ENCODE results near the gene USP50. TPM values are rescaled to one million over a fixed set of nuclear protein-coding genes. Genes with fewer than 3 reads are reported as not detected.
"Not testable (repeated sequence)": the region's sequence is repeated elsewhere in the genome, so short reads cannot be mapped to it uniquely, and the experiment has no call there.

The USP50 gene
- total RNA-seq, 4 donors from 2014 or later, result 1.9 to 7.5 TPM; not detected in 2

DNA sequence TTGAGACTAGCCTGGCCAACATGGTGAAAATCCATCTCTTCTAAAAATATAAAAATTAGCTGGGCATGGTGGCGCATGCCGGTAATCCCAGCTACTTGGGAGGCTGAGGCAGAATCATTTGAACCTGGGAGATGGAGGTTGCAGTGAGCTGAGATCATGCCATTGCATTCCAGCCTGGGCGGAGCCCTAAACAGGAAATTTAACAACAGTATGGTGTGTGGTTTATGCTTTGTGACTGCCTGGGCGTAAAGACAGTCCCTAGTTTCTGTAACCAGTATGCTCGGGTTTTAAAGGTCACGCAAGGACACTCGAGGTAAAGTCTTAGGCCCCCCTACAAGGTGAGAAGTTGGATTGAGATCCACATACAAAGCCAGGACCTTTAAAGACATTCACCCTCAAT, 43.3 kb downstream of the USP50 start:
- Histone ChIP-seq H3K4me3 (replicated peaks in 1 of 3) (no peak overlapping the region), H3K9me3 (no peaks in the 10 kb centered on the region), H3K36me3 (peaks cover 14 to 21% of the 10 kb centered on the region in 2 donors), H3K27ac (no peak overlapping the region), H3K27me3 (no peaks in the 10 kb centered on the region), H3K4me1 (no peaks in the 10 kb centered on the region)
- intact Hi-C loops (cut with DNase I), result no loop called here
- no peak for DNase-seq
- 92 to 93% methylated on average over 7 of the region's 7 CpGs for WGBS, 2 donors
- no peak for TF ChIP-seq POLR2A (IDR thresholded peaks at IDR 0.05)
- TF ChIP-seq, protein P1, sequence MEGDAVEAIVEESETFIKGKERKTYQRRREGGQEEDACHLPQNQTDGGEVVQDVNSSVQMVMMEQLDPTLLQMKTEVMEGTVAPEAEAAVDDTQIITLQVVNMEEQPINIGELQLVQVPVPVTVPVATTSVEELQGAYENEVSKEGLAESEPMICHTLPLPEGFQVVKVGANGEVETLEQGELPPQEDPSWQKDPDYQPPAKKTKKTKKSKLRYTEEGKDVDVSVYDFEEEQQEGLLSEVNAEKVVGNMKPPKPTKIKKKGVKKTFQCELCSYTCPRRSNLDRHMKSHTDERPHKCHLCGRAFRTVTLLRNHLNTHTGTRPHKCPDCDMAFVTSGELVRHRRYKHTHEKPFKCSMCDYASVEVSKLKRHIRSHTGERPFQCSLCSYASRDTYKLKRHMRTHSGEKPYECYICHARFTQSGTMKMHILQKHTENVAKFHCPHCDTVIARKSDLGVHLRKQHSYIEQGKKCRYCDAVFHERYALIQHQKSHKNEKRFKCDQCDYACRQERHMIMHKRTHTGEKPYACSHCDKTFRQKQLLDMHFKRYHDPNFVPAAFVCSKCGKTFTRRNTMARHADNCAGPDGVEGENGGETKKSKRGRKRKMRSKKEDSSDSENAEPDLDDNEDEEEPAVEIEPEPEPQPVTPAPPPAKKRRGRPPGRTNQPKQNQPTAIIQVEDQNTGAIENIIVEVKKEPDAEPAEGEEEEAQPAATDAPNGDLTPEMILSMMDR (IDR thresholded peaks at IDR 0.05), result no peak

DNA sequence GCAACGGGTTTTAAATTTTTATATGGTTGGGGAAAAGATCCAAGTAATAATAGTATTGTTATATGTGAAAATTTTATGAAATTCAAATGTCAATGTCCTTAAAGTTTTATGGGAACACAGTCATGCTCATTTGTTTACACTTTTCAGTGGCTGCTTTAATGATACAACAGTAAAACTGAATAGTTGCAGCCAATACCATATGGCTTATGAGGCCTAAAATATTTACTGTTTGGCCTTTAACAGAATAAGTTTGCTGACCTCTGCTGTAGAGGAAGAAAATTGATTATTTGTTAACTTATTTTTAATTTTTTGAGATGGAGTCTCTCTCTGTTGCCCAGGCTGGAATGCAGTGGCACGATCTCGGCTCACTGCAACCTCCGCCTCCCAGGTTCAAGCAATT, 44.7 kb downstream of the USP50 start:
- intact Hi-C loops (cut with DNase I), result no loop called here
- Histone ChIP-seq H3K9me3 (no peaks in the 10 kb centered on the region), H3K4me3 (replicated peaks in 1 of 3) (no peak overlapping the region), H3K27me3 (no peaks in the 10 kb centered on the region), H3K4me1 (no peaks in the 10 kb centered on the region), H3K36me3 (peaks cover 18 to 27% of the 10 kb centered on the region in 2 donors), H3K27ac (no peak overlapping the region)
- WGBS, 2 donors, result 97 to 99% methylated on average over 4 of the region's 4 CpGs
- no peak for TF ChIP-seq POLR2A (IDR thresholded peaks at IDR 0.05)
- TF ChIP-seq, protein P1 (IDR thresholded peaks at IDR 0.05), result no peak
- no peak for DNase-seq

DNA sequence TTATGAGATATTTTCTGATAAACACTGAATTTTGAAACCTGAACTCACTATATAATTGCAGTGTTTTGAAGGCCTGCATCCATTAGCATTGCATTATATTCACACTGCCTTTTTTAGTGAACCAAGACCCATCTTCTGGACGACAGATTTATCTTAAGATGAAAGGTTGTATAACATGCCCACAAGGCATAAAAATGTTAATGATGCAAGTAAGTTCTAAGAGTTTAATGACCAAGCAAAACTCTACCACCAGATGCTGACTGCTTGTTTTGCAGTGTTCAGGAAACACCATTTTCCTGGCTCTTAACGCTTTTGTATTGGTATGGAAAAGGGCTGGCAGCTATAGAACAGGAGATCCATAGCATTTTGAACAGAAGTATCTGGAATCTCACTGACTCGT, 46.1 kb downstream of the USP50 start:
- H3K4me3 ChIP-seq (replicated peaks in 1 of 3), result no peak overlapping the region
- H3K36me3 ChIP-seq, result peaks cover 23 to 35% of the 10 kb centered on the region in 2 donors
- no peak overlapping the region for H3K27ac ChIP-seq
- H3K9me3 ChIP-seq, result no peaks in the 10 kb centered on the region
- no peak for TF ChIP-seq POLR2A (IDR thresholded peaks at IDR 0.05)
- TF ChIP-seq, protein P1 (IDR thresholded peaks at IDR 0.05), result no peak
- H3K27me3 ChIP-seq, result no peaks in the 10 kb centered on the region
- intact Hi-C loops (cut with DNase I), result no loop called here
- no peaks in the 10 kb centered on the region for H3K4me1 ChIP-seq
- WGBS, 2 donors, result 83 to 86% methylated on average over 3 of the region's 3 CpGs
- DNase-seq, result no peak

DNA sequence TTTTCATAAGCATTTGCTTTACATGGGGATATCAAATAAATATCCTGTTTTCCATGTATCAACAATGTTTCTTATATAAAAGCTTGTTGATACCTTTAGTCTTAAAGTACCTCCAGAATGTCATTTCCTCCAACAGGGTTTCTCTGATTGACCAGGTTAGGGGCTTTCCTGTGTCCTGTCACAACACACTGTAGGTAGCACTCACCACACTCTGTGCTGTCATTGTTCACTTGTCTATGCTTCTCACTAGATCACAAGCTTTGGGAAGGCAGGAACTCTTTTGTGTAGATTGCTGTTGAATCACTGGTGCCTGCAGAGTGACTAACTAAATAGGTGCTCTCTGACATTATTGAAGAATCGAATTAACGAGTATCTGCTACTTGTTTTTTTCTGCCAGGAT, 49.8 kb downstream of the USP50 start:
- Histone ChIP-seq H3K9me3 (no peaks in the 10 kb centered on the region), H3K27ac (no peak overlapping the region), H3K4me3 (replicated peaks in 1 of 3) (no peak overlapping the region), H3K4me1 (no peaks in the 10 kb centered on the region), H3K36me3 (peaks cover 58 to 66% of the 10 kb centered on the region in 2 donors), H3K27me3 (no peaks in the 10 kb centered on the region)
- no peak for TF ChIP-seq POLR2A (IDR thresholded peaks at IDR 0.05)
- TF ChIP-seq, protein P1 (IDR thresholded peaks at IDR 0.05), result no peak
- intact Hi-C loops (cut with DNase I), result no loop called here
- DNase-seq, result no peak
- 97 to 98% methylated on average over 2 of the region's 2 CpGs for WGBS, 2 donors

DNA sequence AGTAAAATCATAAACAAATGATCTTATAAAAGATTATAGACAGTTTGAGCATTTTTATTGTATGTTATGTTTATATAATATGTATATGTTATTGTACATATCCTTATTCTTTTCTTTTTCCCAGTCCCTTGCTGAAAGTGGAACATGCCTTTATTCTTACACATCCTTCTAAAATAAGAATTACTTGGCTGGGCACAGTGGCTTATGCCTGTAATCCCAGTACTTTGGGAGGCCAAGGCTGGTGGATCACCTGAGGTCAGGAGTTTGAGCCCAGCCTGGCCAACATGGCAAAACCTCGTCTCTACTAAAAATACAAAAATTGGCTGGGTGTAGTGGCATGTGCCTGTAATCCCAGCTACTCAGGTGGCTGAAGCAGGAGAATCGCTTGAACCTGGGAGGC, 51.9 kb downstream of the USP50 start:
- H3K27me3 ChIP-seq; intact Hi-C loops (cut with DNase I); H3K27ac ChIP-seq; H3K4me3 ChIP-seq (replicated peaks in 1 of 3); DNase-seq; H3K4me1 ChIP-seq; H3K9me3 ChIP-seq: not testable (repeated sequence)
- WGBS, 2 donors, result 94 to 98% methylated on average over 2 of the region's 2 CpGs
- peaks cover 75 to 76% of the 10 kb centered on the region in 2 donors for H3K36me3 ChIP-seq

DNA sequence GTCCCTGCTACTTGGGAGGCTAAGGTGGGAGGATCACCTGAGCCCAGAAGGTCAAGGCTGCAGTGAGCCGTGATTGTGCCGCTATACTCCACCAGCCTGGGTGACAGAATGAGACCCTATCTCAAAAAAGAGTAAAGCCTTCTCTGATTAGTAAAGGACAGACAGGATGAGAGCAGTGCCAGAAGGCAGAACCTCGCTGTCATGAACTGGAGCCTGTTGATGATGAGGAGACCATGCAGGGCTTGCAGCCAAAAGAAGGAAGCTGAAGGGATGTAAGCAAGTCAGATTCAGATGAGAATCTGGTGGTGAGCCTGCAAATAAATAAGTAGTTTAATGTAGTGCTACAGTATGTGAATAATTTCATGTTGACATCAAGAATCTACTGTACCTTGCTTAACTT, 52.8 kb downstream of the USP50 start:
- H3K27me3 ChIP-seq, result no peaks in the 10 kb centered on the region
- TF ChIP-seq, protein P1 (IDR thresholded peaks at IDR 0.05), result no peak
- TF ChIP-seq POLR2A (IDR thresholded peaks at IDR 0.05), result no peak
- H3K4me1 ChIP-seq, result no peaks in the 10 kb centered on the region
- peaks cover 67 to 75% of the 10 kb centered on the region in 2 donors for H3K36me3 ChIP-seq
- intact Hi-C loops (cut with DNase I), result no loop called here
- no peak for DNase-seq
- H3K9me3 ChIP-seq, result no peaks in the 10 kb centered on the region
- WGBS, 2 donors, result 94 to 95% methylated on average over 3 of the region's 3 CpGs
- no peak overlapping the region for H3K27ac ChIP-seq
- no peak overlapping the region for H3K4me3 ChIP-seq (replicated peaks in 1 of 3)

Data from thyroid gland (tissue), 4 donors.